GM12865 (cell line): Measurements from ENCODE around the gene GIT1.
"Not testable (repeated sequence)": the region's sequence is repeated elsewhere in the genome, so short reads cannot be mapped to it uniquely, and the experiment has no call there.

Experiments
- DNase-seq: peaks from one replicate; pipeline ENCODE4 v3.0.0; 2010; ENCODE audit warnings: low read depth
- H3K4me3 ChIP-seq: 2 replicates; pipeline ENCODE4 v1.5.1; 2011; ENCODE audit warnings: mild to moderate bottlenecking, low read depth, low read length, control low read depth
- CTCF ChIP-seq: IDR thresholded peaks from 2 replicates; pipeline ENCODE4 v1.5.1; 2011; ENCODE audit warnings: low read length, control low read depth, low read depth, inconsistent platforms; ENCODE audit not compliant: insufficient read depth; ENCODE audit errors: missing control alignments

Gene GIT1

GRCh38 chr17:29565643-29566472 lies 23.6 kb downstream of the GIT1 start:
- DNase-seq = peak; percentile 83

GRCh38 chr17:29563816-29564215 lies 25.6 kb downstream of the GIT1 start:
- H3K4me3 ChIP-seq = no peak overlapping the region
- no peak for DNase-seq
- TF ChIP-seq CTCF = no peak

More at GRCh38 chr17:29565643-29566472, 23.6 kb downstream of the GIT1 start:
- peak overlapping the region; percentile 72 for H3K4me3 ChIP-seq
- TF ChIP-seq CTCF = no peak

GRCh38 chr17:29562615-29563014 lies 26.8 kb downstream of the GIT1 start:
- no peak overlapping the region for H3K4me3 ChIP-seq
- TF ChIP-seq CTCF = no peak
- no peak for DNase-seq

- no peak overlapping the region for H3K4me3 ChIP-seq
- DNase-seq = no peak
- TF ChIP-seq CTCF = no peak
Measured at GRCh38 chr17:29561554-29562517, 27.6 kb downstream of the GIT1 start.

- no peak overlapping the region for H3K4me3 ChIP-seq
- DNase-seq = no peak
- TF ChIP-seq CTCF = no peak
Measured at GRCh38 chr17:29560316-29560715, 29.1 kb downstream of the GIT1 start.

GRCh38 chr17:29559640-29560039 lies 29.8 kb downstream of the GIT1 start:
- H3K4me3 ChIP-seq = no peak overlapping the region
- no peak for TF ChIP-seq CTCF
- DNase-seq = no peak

- not testable (repeated sequence) for H3K4me3 ChIP-seq, DNase-seq
Measured at GRCh38 chr17:29558139-29558538, 31.3 kb downstream of the GIT1 start.
